Fibroblast of skin of back (primary cell): ENCODE measurements around the gene PCDH9.

Source experiments
- DNase-seq: peaks from one replicate; pipeline ENCODE4 v3.0.0-alpha.2; 2013

Gene PCDH9

DNA sequence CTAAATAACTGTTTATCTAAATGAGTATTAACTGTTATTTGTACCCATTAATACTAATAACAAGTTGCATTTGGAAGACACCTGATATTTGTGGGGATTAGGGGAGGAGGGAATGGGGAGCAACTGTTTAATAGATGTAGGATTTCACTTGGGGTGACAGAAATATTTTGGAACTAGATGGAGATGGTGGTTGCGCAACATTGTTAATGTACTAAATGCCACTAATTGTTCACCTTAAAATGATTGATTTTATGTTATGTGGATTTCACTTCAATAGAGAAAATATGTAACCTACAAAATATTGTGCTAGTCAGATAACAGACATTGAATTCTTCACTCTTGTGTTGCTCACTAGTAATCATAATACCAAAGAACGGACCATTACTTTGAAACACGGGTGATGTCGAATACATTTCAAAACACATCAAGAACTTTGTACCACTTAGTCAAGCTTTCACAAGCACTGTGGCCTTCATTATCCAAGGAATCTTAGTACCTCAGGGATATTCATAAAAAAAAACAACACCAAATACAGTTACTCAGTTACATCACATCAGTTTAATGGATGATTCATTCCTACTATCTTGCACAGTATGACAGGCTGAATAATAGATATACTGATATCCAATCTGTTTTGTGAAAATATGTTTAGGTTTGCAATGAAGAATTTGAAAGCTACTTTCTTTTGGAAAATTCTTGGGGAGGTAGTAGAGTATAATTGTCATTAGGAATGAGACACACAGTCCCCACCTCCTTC lies 721.8 kb downstream of the PCDH9 start:
- peak; percentile 40 for DNase-seq

DNA sequence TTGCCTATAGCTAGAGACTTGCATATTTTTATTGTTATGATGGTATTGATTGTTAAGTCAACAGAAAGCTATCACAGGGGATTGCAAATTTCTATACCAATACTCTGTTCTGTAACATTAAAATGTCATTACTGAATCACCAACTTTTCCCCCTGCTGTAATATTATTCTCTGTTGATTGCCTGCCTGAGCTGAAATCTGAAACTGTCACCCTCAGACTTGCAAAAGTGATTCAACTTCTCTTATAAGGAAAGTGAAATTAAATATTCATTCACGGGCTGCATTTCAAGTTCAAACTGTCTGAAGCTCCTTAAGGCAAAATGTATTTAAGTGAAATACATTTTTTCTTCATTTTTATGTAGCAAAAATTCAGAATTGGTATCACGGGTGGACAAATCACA lies 723.2 kb downstream of the PCDH9 start:
- DNase-seq, result peak; percentile 25

- DNase-seq, result no peak
These were observed 723.9 kb downstream of the PCDH9 start for GRCh38 chr13:66506051-66506777.

- DNase-seq, result no peak
These were observed 726.2 kb downstream of the PCDH9 start for GRCh38 chr13:66503890-66504289.

- DNase-seq, result peak; percentile 80
These were observed 729.0 kb downstream of the PCDH9 start for GRCh38 chr13:66501181-66501580.

GRCh38 chr13:66492479-66492878 lies 737.7 kb downstream of the PCDH9 start:
- no peak for DNase-seq

- no peak for DNase-seq
These were observed 738.9 kb downstream of the PCDH9 start for GRCh38 chr13:66491251-66491650.

DNA sequence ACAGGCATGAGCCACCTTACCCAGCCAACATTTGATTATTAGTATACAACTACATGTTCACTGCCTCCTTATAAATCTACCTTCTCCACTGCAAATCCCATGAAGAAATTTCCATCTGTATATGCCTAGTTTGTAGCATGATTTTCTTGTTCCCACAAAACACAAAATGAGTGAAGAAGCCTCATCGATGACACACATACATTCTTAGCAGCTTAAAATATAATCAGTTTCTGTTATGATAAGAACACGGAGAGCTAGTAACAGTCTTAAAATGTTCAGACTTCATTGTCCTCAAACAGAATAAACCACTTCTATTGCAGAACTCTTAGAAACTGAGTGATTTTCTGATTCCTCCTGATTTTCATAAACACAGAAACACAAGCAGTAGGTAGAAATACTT lies 740.5 kb downstream of the PCDH9 start:
- DNase-seq, result peak; percentile 48

DNA sequence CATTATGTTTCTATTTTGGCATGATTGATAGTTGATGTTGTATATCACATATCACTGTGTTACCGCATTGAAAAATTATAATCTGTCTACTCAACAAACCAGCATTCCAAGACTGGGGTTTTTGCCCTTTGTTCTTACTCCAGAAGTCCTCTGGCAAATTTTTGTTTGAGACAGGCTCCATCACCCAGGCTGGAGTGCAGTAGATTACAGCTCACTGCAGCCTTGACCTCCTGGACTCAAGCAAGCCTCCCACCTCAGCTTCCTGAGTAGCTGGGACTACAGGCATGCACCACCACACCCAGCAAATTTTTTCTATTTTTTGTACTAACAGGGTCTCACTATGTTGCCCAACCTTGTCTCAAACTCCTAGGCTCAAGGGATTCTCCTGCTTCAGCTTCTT lies 741.0 kb downstream of the PCDH9 start:
- DNase-seq, result no peak

GRCh38 chr13:66483712-66484111 lies 746.4 kb downstream of the PCDH9 start:
- no peak for DNase-seq

- DNase-seq, result peak; percentile 46
These were observed 747.3 kb downstream of the PCDH9 start for GRCh38 chr13:66482836-66483235.

GRCh38 chr13:66477816-66478215 lies 752.3 kb downstream of the PCDH9 start:
- no peak for DNase-seq

- no peak for DNase-seq
These were observed 755.1 kb downstream of the PCDH9 start for GRCh38 chr13:66475061-66475460.

DNA sequence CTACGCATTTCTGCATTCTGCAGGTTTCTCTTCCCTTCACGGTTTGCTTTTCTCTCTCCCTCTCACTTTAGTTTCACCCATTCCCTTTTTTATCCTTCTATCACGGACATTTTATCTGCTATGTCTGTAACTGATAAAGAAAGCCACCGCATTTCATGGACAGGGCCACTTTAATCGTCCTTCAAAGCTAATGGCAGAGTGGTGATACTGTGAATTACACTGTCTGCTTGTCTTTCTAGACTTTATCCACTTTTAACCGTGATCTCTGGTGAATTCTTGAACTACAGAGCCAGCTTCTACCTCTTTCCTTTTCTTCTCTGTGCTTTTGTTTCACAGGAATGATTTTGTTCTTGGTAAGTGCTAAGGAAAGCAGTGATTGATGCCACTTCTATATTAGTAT lies 760.4 kb downstream of the PCDH9 start:
- DNase-seq, result no peak

- DNase-seq, result peak; percentile 16
These were observed 761.5 kb downstream of the PCDH9 start for GRCh38 chr13:66468656-66469055.

DNA sequence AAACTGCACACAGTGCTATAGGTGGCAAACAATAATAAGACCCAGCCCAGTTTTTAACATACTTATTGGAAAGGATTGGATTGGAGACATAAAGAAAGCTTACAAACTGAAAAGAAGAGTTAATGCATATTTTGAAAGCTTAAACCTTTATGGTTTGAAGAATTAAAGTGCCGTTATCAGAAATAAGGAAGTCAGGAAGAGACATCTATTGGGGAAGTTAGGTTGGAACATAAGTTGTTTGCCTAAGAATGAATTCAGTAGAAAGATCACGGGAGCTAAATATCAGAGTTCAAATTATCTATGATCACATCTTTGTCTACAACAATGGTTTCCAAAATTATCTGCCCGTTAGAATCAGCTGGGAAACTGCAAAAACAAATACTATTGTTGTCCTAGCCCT lies 767.9 kb downstream of the PCDH9 start:
- DNase-seq, result no peak

- DNase-seq, result peak; percentile 71
These were observed 769.1 kb downstream of the PCDH9 start for GRCh38 chr13:66461021-66461420.

GRCh38 chr13:66459634-66460033 lies 770.5 kb downstream of the PCDH9 start:
- DNase-seq, result no peak

GRCh38 chr13:66459143-66459542 lies 771.0 kb downstream of the PCDH9 start:
- no peak for DNase-seq

DNA sequence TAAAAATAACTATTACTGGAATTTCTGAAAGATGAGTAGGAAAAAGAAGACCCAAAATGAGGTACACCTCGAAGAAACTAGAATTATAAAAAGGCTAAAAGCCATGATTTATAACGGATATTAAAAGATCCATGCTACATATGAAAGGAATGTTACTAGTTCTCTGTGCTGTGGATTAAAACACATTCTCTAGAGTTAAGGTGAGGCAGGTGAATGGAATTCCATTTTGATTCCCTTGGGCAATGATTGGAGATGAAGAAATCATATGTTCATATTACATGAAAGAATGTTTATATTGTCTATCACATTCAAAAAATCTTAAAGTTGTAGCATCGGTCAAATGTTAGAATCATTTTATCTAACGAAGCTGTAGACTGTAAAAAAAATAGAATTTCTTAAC lies 783.7 kb downstream of the PCDH9 start:
- DNase-seq, result no peak

- DNase-seq, result no peak
These were observed 786.2 kb downstream of the PCDH9 start for GRCh38 chr13:66443926-66444325.

DNA sequence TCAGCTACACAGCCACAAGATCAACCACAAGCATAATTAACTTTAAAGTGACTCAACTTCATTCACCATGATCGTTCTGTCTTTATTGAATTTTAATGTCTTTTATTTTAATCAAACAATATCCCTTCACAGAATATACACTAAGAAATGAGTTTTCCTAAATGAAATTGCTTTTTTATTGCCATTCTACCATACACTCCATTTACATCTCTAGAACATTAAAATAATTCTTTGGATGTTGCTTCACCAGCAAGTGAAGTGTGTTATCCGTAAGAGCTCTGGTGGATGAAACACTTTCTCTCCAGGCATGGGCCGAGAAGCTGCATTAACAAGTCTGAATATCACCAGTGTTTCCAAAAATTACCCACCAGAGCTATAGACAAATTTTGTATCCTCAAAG lies 789.2 kb downstream of the PCDH9 start:
- DNase-seq, result no peak

GRCh38 chr13:66430728-66431127 lies 799.4 kb downstream of the PCDH9 start:
- no peak for DNase-seq

GRCh38 chr13:66430269-66430668 lies 799.9 kb downstream of the PCDH9 start:
- no peak for DNase-seq
